ENCODE measurements around the gene NPR1.

NPR1 gene

DNA sequence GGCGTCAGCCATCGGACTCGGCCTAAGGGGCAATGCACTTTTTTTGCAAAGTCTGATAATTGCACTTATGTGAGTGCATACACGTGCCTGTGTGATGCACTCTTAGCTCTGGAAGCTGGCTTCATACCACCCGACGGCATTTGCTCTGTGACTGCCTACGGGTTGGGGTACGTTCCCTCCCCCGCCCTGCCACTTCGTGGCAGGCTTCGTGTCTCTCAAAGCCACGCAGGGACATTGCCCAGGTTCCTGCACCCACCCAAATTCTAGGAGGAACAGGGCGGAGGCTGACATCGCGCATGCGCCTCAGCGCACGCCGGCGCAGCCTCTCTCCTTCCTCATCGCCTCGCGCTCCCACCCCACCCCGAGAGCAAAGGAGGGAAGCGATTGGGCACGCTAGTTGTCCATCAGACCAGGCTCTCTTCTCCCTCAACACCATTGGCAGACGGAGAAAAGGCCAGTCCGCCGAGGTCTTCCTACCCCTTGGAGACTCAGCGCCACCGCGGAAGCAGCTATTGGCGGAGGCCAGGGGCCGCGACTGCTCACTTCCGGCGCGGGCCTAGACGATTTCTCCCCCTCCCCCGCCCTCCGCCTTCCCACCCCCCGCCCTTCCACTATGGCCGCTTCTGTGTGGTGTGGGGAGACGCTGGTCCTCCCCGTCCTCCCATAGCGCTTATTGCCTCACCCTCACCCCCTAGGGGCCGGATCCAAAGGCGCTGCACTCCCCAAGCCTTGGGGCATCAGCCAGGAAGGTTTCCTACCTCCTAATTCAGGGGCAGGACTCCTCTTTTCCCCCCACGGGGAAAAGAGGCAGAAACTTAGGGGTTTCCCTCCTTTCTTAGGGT lies 49.2 kb downstream of the NPR1 start, which contains the start of gene INTS3:
Gene INTS3 (plus strand): TSS at position 588 of the 842 bp plus-strand sequence. CDS start 585 bp downstream, outside the sequence.
- DNase-seq (ENCODE audit: low read depth), result peak; percentile 98

DNA sequence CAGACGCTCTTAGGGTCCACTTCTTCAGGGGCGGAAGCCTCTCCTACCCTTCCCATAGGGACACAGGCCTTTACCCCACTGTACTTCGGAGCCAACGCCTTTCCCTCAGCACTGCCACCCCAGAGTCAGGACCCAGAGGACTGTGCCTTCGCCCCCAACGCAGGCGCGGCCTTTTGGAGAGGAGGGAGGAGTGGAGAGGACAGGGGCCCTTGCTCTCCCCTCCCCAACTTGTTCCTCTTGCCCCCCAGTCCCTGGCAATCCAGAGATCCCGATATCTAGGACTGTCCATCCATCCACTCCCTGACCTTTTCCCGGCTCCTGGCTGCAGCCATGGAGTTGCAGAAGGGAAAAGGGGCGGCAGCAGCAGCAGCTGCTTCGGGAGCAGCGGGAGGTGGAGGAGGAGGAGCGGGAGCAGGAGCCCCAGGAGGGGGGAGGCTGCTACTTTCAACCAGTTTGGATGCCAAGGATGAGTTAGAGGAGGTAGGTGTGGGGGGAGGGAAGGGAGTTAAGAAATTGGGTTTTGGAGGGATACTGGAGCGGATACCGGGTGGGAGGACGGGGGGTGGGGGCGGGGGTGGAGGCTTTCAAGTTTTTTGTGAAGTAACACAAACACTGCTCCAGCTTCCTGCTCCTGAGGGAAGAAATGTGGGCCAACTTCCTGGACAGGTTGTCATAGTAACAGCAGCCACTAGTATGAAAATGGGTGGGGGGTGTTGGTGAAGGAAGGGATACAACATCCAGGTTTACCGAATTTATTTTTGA lies 50.0 kb downstream of the NPR1 start:
- peak; percentile 18 for DNase-seq (ENCODE audit: low read depth)

DNA sequence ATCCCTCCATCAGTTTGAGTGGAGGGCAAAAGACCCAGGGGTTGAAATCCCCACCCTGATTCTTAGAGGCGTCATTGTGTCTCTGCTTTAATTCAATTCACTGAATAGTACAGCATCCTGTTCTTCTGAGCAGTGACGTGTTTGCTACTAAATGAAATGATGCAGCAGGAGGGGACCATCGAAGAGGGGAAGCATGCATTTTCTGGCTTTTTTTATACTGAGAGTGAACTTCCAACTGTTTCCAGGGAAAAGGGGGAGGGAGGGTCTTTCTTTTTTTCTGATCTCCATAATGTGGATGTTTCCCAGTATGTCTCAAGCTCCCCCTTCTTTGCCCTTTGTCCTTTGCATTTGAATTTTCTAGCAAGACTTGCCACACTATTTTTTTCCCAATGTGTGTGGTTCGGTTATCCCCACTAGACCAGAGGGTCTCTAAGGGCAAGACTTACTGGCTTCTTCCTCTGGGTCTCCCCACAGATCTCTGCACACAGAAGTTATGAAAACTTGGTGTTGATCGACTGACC lies 52.0 kb downstream of the NPR1 start:
- DNase-seq (ENCODE audit: low read depth), result no peak

DNA sequence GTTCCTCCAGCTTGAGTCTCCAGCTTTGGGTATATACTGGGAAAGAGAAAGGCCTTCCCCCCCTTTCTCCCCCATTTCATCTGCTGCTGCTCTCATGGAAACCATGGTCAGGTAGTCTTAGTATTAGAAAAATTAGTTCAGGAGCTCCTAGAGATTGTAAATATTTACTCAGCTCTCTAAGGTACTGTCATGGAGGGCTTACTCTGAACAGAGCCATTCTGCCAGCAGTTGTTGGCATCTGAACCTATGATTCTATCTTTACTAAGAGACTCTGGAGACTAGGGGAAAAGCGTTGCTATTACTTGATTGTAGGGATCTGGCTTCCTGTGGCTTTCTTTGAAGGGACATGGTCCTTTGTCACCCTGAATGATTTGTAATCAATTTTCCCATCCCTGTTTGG lies 55.5 kb downstream of the NPR1 start:
- no peak for DNase-seq (ENCODE audit: low read depth)

DNA sequence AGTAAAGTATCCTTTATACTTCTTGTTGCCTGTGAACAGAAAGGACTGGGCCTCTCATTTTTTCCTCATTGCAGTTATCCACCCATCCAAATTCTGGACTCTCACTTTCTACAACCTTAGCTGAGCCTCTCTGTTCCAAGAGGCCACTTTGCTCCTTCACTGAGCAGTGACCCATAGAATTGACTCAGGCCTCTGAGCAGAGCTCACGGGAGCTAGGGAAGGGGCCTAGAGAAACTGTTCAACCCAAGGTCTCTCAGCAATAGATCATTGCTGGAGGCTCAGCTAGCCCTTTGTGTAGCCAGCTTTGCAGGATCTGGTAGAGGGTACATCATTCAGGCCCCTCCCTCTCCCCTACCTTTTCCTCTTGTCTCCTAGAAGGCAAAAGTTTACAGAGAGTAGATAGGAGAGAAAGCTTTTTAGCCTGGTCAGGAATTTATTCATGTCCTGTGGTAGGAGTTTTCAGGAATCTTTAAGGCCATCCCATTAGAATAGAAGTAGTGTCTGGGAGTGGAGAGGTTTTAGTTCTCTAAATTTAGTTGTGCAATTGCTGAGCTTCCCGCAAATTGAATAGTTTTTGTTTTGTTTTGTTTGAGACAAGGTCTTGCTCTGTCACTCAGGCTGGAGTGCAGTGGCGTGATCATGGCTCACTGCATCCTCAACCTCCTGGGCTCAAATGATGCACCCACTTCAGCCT lies 56.1 kb downstream of the NPR1 start:
- DNase-seq (ENCODE audit: low read depth), result no peak

DNA sequence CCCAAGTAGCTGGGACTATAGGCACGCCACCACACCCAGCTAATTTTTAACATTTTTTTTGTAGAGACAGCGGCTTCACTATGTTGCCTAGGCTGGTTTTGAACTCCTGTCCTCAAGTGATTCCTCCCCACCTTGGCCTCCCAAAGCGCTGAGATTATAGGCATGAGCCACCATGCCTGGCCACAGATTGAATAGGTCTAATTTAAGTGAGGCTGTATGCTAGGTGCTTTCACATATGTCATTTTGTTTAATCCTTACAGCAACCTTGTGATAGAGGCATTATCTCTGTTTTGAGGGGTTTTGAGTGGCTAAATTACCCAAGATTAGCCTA lies 56.6 kb downstream of the NPR1 start:
- no peak for DNase-seq (ENCODE audit: low read depth)

DNA sequence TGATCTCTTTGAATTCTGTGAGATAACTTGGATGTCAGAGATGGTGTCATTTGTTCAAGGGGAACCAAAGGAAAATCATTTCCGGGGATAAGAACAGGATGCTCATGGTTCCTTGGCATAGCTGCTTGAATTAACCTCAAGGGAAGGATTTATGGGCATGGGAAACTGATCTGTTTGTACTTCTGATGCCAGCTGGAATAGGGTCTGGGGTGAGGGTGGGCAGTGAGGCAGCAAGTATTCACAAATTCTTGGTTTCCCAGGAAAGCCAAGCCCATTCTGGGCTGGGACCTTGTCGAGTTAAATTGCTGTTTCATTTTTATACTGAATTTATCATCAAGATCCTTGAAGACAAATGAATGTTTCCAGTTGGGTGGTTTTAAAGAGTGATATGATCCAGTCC lies 63.5 kb downstream of the NPR1 start:
- DNase-seq (ENCODE audit: low read depth), result no peak

DNA sequence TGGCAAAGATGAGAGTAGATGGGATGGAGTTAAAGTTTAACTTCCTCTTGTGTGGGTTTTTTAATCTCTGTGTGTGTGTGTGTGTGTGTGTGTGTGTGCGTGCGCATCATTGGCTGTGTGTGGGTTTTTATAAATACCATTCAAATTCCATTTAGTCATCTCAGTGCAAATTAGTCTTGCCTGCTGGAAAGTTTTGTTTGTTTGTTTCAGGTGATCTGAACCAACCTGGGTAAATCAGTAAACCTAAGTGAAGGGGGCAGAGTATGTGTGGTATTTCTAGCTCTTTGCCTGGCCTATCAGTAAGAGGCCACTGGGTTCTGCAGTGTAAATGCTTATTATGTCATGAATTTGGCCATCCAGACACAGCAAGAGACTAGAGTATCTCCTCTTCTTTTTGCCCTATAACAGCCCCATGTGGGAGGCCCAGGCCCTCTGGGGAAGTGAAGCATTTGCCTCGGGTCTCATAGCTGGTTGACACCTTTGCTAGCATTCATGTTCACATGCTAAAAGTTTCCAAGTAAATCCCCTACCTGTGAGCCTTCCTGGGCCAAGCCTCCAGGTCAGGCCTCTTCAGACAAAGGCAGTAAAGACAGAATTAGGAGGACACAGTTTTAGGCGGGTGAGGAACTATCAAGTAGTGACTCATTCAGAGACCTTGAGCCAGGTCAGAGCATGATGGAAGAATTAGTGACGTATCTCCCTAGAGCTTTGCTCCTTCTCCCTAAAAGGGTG lies 64.1 kb downstream of the NPR1 start:
- no peak for DNase-seq (ENCODE audit: low read depth)

All from activated T-cell treated with anti-CD3 and anti-CD28 coated beads for 48 hours (primary cell).